Jurkat, Clone E6-1 (cell line): ENCODE measurements around the gene TLCD3B. TPM values are rescaled to one million over a fixed set of nuclear protein-coding genes. Genes with fewer than 3 reads are reported as not detected.

Experiments used
- DNase-seq: peaks from one replicate; pipeline ENCODE4 v3.0.0-alpha.2; 2011; ENCODE audit warnings: low read depth, low spot score
- H3K4me3 ChIP-seq: 2 replicates; pipeline ENCODE4 v1.5.1; 2011; ENCODE audit warnings: mild to moderate bottlenecking, low read length, control low read depth, moderate library complexity
- polyA plus RNA-seq: library from polyadenylated mRNA; unstranded; fragments of >200 nt; gene quantifications from one replicate; pipeline ENCODE4 v1.2.1, GENCODE V29; 2012; ENCODE audit warnings: missing spikeins; ENCODE audit not compliant: insufficient read length, insufficient read depth

The TLCD3B gene
- polyA plus RNA-seq: 5.9 TPM

- H3K4me3 ChIP-seq: no peak within 1 kb of the TSS
- no peak for DNase-seq
Observed at GRCh38 chr16:30030841-30031413, at the start of gene TLCD3B. TLCD3B (minus strand) TSS chr16:30031271; CDS start chr16:30030527, 744 bp downstream.

DNA sequence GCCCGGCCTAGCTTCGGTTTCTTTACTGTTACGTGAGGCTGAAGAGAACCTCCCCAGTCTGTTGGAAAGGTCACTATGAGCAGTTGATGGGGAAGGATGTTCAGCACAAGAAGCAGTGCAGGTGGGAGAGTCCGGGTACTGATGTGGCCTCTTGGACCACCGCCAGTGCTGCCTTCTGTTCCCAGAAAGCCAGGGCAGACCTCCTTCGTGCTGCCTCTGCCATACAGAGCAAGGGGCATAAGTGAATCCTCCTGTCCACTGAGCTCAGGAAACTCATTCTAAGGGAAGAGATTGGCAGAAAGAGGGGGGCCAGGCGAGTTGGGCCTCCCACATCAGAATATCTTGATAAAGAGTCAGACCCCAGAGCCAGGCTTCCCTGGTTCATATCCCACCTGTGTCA is 48.4 kb upstream of the TLCD3B start:
- no peak overlapping the region for H3K4me3 ChIP-seq
- DNase-seq: no peak

DNA sequence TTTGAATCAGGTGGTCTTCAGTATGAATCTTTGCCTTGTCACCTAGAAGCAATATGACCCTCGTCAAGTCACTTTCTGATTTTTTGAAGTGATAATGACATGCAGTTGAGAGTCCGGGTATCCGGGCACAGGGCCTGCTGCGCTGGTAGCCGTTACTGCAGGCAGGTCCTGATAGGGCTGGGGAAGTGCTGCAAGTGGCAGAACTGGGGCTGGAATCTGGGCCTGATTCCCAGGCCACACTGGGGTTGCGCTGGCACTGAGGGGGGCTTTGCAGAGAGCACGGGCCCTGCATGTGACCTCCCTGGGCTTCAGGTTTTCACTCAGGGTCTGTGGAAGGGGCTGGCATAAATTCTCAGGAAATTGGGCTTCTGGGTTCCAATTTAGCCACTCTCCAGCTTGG is 47.7 kb upstream of the TLCD3B start:
- no peak overlapping the region for H3K4me3 ChIP-seq
- DNase-seq: no peak

GRCh38 chr16:30077656-30078055 is 46.6 kb upstream of the TLCD3B start:
- no peak for DNase-seq
- peak overlapping the region; percentile 96 for H3K4me3 ChIP-seq

DNA sequence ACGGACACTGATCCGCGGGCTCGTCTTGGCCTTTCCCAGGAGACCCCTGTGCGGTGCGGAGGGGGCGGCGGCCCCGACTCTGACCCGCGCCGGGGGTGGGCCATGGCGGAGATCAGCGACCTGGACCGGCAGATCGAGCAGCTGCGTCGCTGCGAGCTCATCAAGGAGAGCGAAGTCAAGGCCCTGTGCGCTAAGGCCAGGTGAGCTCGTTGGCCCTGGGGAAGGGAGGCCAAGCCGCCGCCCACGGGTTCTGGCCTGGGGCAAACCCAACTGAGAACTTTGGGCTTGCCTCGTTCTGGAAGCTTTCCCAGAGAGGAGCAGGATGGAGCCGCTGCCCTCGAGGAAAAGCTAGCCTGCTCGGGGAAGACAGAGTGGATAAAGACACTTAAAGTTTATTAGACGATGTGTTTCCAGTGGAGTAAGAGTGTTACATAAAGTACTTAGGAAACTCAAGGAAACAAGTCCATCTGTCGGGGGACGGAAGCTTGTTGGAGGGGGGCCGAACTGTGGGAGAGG is 45.3 kb upstream of the TLCD3B start:
- no peak for DNase-seq
- H3K4me3 ChIP-seq: peak overlapping the region; percentile 96

GRCh38 chr16:30075503-30076275 is 44.6 kb upstream of the TLCD3B start, which contains the start of gene PPP4C:
PPP4C (plus strand) TSS chr16:30075994; CDS start chr16:30076378, 384 bp downstream.
- DNase-seq: peak; percentile 78
- peak within 1 kb of the TSS; percentile 96 for H3K4me3 ChIP-seq

DNA sequence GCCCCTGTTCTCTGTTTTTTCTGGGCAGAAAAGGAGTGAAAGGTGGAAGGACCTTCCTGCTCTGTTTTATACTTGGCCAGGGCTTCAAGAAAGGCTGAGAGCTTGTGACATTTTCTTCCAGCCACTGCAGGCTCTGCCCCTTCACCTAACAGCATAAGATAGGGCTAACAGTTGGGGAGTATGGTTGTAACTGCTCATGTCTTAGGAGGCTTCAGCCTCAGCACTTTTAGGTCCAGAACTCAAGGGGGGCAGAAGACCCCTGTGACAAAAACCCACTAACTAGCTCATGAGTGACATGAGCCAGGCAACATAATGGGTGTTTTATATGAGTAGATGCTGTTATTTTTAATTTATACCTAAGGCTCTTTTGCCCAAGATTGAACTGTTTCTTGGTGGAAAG is 39.4 kb upstream of the TLCD3B start:
- no peak for DNase-seq
- no peak overlapping the region for H3K4me3 ChIP-seq

- DNase-seq: no peak
- H3K4me3 ChIP-seq: no peak overlapping the region
Observed at GRCh38 chr16:30069611-30070462, 38.8 kb upstream of the TLCD3B start.

GRCh38 chr16:30068750-30069610 is 37.9 kb upstream of the TLCD3B start:
- H3K4me3 ChIP-seq: no peak overlapping the region
- no peak for DNase-seq

- no peak for DNase-seq
- H3K4me3 ChIP-seq: no peak overlapping the region
Observed at GRCh38 chr16:30068333-30068732, 37.3 kb upstream of the TLCD3B start.

DNA sequence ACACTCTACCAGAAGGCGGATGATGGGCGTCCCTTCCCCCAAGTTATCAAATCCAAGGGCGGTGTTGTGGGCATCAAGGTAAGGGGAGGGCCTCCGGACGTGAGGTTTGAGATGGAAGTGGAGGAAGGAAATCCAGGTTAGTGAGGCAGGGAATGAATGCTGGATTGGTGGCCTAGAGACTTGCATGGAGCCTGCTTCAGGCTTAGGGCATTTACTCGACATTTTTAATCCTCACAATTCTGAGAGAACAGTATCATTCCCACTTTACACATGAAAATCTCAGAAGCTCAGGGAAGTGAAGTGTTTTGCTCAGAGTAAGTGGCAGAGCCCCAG is 36.5 kb upstream of the TLCD3B start:
- H3K4me3 ChIP-seq: no peak overlapping the region
- no peak for DNase-seq

DNA sequence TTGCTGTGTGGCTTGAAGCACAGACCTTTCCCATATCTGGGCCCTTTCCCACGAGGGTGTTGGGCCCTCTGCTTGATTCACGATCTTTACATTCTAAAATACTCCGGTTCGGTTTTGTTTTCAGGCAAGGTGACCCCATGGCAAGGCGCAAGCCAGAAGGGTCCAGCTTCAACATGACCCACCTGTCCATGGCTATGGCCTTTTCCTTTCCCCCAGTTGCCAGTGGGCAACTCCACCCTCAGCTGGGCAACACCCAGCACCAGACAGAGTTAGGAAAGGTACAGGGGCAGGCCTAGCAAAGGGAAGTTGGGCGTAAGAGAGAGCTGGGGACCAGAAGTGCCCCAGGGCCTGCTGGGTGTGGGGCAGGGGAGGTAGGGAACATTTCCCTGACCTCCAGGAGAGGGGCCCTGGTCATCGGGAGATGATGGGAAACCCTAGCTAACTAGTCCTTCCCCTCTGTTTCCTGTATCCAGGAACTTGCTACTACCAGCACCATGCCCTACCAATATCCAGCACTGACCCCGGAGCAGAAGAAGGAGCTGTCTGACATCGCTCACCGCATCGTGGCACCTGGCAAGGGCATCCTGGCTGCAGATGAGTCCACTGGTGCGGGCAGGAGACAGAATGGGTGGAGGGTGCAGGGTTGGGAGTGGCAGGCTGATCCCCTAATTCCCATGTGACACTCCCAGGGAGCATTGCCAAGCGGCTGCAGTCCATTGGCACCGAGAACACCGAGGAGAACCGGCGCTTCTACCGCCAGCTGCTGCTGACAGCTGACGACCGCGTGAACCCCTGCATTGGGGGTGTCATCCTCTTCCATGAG is 35.9 kb upstream of the TLCD3B start:
- DNase-seq: no peak
- peak overlapping the region; percentile 92 for H3K4me3 ChIP-seq

DNA sequence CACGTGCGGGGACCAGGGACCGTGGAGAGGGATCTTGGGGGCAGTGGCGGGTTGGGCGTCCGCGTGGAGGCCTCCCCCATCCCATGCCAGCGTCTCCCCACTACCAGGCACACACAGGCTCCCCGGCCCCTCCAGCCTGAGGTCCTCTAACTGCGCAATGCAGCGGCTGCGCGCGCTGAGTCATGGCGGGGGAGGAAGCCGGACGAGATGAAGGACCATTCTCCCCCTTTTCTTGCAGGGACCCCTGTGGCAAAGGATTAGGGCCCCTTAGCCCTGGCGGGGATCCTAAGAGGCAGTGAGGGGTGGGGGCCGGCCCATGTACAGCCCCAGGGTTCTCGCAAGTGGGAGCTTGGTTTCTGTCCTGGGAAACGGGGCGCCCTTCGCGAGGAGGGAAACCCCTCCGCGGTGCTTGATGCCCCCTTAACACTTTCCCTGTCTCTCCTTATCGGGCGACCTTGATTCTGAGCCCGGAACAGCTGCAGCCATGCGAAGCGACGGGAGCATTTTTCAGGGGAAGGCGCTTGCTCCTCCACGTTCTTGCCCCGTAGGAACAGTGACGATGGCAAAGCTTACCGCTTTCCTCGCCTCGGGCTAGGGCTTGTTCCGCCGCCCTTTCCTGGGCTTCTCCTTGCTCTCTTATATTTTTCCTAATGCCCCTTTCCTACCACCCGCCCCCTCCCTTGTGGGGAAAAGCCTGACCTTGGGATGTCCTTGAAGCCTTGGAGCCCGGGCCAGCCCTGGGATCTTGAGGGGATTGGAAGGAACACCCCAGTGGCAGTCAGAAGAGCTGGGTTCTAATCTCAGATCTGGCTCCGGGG is 35.1 kb upstream of the TLCD3B start:
- H3K4me3 ChIP-seq: peak overlapping the region; percentile 92
- DNase-seq: no peak

- peak within 1 kb of the TSS; percentile 92 for H3K4me3 ChIP-seq
- DNase-seq: peak; percentile 95
Observed at GRCh38 chr16:30065102-30065942, 34.3 kb upstream of the TLCD3B start, which contains the start of gene ALDOA. ALDOA (plus strand) TSS chr16:30065760; CDS start chr16:30066898, 1,138 bp downstream.

GRCh38 chr16:30064729-30065101 is 33.6 kb upstream of the TLCD3B start:
- peak overlapping the region; percentile 92 for H3K4me3 ChIP-seq
- no peak for DNase-seq
